ENCODE results near the gene CHD5.

DNA sequence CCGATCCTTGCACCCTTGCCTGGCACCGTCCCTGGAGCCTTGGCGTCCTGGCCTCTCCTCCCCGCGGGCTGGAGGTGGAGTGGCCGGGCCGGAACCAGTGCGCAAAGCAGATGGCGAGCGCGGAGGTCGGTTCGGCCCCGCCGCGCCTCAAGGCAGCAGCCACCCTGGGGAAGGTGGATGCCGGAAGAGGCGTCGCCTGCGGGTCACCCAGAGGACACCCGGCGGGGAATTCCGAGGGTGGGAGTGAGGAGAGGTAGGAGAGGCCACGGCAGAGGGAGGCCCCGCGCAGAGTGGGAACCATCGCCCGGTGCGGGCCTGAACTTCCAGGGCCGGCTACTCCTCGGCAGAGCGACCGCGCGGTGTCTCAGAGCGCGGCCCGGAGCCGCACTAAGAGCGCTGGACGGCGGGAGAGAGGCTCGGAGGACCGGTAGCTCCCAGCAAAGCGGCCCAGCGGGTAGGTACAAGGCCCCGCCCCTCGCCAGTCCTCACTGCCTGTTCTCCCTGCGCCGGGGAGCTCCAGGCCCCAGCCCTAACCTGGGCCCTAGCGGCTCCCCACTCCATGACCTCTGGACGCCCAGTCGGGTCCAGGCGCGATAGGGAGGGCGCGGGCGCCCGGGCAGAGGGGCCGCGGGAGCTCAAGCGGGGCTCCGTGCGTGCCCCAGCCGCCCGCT, 25.9 kb upstream of the CHD5 start, which contains the start of gene RNF207:
- TF ChIP-seq EZH2 (IDR thresholded peaks at IDR 0.05) (no peak), POLR2AphosphoS5 (IDR thresholded peaks at IDR 0.05; ENCODE audit: borderline replicate concordance, low read depth, low read length) (no peak)
